Skin epidermis (tissue), 12 donors: ENCODE results near the gene ATP2A2.

Experiments used
- H3K27ac ChIP-seq, 21 experiments: fragments of 200-600 bp; sonication (generic) in 11 of 21; one replicate each; pipeline ENCODE4 v1.5.0; 2020; ENCODE audit warnings: mild to moderate bottlenecking in 3 of 21, inconsistent platforms in 2 of 21, moderate library complexity in 2 of 21
- H3K4me3 ChIP-seq, 7 experiments: fragments of 200-600 bp; sonication (generic) in 2 of 7; one replicate each; pipeline ENCODE4 v1.5.0; 2020; ENCODE audit warnings: inconsistent platforms in 2 of 7, mild to moderate bottlenecking in 2 of 7, moderate library complexity in 1 of 7

The ATP2A2 gene

DNA sequence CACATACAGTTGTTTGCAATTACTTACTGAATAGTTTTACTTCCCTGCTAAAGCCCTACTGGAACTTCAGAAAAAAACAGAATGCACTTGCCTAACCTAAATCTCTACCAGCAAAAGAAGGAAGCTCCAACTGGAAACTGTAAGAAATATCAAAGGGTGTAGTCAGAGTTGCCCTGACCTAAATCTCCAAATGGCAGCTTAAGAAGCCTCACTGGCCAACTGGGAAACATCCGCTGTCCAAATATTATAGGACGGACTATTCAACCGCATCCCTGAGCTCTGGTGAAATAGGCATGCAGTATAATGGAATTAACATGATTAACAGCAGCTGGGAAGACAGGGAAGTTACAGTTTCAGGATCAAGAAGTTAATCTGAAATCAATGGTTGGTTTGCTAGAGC lies 98.2 kb downstream of the ATP2A2 start:
- H3K4me3 ChIP-seq: no peak overlapping the region
- peak overlapping the region in 13 of 21 experiments; percentile 1 to 62 (median 32) for H3K27ac ChIP-seq

- peak overlapping the region in 13 of 21 experiments; percentile 1 to 62 (median 33) for H3K27ac ChIP-seq
- no peak overlapping the region for H3K4me3 ChIP-seq
These were observed 98.6 kb downstream of the ATP2A2 start for GRCh38 chr12:110379631-110380030.

- H3K27ac ChIP-seq: no peak overlapping the region
- H3K4me3 ChIP-seq: no peak overlapping the region
These were observed 101.6 kb downstream of the ATP2A2 start for GRCh38 chr12:110382683-110383082.
